ENCODE measurements around the gene PI4KB.
"Not testable (repeated sequence)": the region's sequence is repeated elsewhere in the genome, so short reads cannot be mapped to it uniquely, and the experiment has no call there.

PI4KB gene

DNA sequence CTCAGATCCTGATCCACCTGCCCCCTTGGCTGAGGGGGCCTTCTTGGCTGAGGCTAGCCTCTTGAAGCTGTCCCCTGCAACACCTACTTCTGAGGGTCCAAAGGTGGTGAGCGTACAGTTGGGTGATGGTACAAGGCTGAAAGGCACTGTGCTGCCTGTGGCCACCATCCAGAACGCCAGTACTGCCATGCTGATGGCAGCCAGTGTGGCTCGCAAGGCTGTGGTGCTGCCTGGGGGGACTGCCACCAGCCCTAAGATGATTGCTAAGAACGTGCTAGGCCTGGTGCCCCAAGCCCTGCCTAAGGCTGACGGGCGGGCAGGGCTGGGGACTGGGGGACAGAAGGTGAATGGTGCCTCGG lies 39.9 kb downstream of the PI4KB start:
- DNase-seq = no peak
- TF ChIP-seq GATA1 (IDR thresholded peaks at IDR 0.05; ENCODE audit: low read depth, low read length) = no peak
- no peak for TF ChIP-seq POLR2A (IDR thresholded peaks at IDR 0.05; ENCODE audit: low read length)

DNA sequence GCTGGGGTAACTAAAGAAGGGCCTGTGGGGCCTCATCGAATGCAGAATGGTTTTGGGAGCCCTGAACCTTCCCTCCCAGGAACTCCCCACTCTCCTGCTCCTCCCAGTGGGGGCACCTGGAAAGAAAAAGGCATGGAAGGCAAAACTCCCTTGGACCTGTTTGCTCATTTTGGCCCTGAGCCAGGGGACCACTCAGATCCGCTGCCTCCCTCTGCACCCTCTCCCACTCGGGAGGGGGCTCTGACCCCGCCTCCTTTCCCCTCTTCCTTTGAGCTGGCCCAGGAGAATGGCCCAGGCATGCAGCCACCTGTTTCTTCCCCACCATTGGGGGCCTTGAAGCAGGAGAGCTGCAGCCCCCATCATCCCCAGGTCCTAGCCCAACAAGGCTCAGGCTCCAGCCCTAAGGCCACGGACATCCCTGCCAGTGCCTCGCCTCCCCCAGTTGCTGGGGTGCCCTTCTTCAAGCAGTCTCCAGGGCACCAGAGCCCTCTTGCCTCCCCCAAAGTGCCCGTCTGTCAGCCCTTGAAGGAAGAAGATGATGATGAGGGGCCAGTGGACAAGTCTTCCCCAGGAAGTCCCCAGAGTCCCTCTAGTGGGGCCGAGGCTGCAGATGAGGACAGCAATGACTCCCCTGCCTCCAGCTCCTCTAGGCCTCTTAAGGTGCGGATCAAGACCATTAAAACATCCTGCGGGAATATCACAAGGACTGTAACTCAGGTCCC lies 40.4 kb downstream of the PI4KB start:
- TF ChIP-seq POLR2A (IDR thresholded peaks at IDR 0.05; ENCODE audit: low read length) (no peak), GATA1 (IDR thresholded peaks at IDR 0.05; ENCODE audit: low read depth, low read length) (no peak)
- no peak for DNase-seq

DNA sequence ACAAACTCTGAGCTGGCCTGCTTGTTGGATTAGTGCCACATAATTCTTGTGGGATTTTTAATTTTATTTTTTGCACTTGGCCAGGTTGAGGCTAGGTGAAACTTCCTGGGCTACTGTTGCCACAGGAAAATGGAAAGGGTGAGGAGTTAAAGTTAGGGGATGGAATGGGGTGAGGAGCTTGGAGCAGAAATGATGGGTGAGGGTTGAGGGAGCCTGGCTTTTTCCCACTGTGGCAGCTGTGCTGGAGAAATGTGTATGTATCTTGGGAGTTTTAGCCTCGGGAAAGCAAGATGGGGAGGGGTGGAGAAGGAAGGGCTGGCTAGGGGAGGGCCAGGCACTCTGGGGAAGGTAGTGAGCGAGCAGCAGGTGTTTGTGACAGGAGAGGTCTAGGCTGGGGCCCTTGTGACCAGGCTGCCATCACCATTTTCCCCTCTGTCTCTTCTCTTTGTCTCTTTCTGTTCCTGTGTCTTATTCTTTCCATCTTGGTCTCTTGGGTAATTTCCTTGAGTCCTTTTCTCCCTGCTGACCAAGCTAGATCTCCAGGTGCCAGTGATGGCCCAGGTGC lies 43.1 kb downstream of the PI4KB start:
- no peak for DNase-seq
- no peak for TF ChIP-seq GATA1 (IDR thresholded peaks at IDR 0.05; ENCODE audit: low read depth, low read length)
- no peak for TF ChIP-seq POLR2A (IDR thresholded peaks at IDR 0.05; ENCODE audit: low read length)

DNA sequence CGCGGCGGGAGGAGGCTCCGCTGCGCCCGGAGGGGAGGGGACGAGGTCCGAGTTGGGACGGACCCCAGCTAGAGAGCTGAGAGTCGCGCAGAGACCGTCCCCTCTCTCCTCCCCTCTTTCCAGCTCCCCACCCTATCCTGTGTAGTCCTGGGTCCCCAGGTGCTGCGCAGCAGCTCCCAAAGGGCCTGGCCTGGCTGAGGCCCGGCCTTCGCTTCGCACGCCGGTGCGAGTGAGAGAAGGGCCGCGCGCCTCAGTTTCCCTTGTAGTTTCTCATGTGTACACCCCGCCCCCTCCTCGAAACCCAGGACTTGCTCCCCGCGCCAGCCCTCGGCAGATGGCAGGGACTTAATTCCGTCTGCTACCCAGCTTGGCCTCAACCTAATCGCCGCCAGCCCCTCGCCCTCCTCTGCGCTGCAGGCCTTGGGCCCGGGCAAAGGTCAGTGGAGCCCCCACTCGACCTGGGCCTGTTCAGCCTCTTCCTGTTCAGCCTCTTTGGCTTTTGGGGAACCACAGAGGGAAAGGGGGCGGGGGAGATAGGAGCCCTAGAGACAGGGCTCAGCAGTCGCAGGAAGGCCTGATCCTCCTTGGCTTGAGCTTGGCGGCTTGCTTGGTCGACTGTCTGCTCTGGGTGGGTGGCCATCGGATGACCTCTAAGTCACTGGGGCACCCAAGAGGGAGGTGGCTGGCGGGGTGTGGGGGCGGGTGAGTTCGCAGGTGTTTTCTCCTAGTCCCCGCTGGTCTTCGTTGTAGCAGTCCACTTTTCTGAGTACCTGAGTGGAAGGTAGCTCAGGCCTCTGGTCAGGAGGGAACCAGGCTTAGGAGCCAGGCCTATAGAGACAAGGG lies 44.1 kb downstream of the PI4KB start:
- peak; percentile 56 to 63 for DNase-seq

DNA sequence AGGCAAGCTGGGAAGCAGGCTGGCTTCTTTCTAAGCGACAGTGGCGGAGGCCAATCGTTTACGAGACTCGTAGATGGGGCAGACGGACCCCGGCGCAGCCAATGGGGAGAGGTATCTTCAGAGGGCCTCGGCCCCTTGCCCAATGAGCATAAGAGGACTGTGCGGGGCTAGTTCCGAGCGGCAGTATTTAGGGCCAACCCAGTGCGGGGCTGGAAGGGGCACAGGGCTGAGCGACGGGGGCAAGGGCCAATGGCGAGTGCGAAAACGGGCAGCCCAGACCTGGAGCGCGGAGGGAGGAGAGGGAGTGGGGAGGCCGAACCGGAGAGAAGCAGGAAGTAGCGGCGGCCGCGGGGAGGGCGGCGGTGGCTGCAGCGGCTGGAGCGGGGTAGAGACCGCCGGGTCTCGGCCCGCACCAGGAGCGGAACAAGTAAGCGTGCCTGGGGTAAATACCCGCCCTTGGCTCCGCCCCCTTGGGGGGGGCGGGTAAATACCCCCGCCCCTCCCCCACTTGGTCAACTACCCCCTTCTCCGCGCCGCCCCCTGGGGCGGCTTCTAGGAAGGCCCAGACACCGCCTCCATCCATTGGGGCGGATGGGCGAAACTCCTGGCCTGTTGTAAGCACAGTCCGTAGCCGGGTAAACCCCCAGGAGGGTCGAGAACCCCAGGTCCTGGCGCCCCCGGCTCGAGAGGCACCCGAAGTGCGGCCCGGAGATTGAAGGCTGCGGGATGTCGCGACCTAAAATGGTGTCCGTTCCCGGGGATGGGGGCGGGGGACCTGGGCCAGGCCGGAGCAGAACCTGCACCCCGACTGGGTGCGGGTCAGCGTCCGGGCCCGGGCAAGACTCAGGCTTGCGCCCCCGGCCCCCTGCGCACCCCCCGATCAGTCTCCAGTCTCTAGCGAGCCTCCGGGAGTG lies 45.0 kb downstream of the PI4KB start, which contains the start of gene ZNF687:
Gene ZNF687, plus strand, starts transcription at position 331 of the 914 bp plus-strand sequence. CDS start 3,993 bp downstream, outside the sequence.
- TF ChIP-seq GATA1 (IDR thresholded peaks at IDR 0.05; ENCODE audit: low read depth, low read length) (no peak), POLR2A (IDR thresholded peaks at IDR 0.05; ENCODE audit: low read length) (peak; percentile 71)
- DNase-seq = peak; percentile 100

More for the DNA sequence above, 44.1 kb downstream of the PI4KB start:
- TF ChIP-seq POLR2A (IDR thresholded peaks at IDR 0.05; ENCODE audit: low read length) = no peak
- no peak for TF ChIP-seq GATA1 (IDR thresholded peaks at IDR 0.05; ENCODE audit: low read depth, low read length)

DNA sequence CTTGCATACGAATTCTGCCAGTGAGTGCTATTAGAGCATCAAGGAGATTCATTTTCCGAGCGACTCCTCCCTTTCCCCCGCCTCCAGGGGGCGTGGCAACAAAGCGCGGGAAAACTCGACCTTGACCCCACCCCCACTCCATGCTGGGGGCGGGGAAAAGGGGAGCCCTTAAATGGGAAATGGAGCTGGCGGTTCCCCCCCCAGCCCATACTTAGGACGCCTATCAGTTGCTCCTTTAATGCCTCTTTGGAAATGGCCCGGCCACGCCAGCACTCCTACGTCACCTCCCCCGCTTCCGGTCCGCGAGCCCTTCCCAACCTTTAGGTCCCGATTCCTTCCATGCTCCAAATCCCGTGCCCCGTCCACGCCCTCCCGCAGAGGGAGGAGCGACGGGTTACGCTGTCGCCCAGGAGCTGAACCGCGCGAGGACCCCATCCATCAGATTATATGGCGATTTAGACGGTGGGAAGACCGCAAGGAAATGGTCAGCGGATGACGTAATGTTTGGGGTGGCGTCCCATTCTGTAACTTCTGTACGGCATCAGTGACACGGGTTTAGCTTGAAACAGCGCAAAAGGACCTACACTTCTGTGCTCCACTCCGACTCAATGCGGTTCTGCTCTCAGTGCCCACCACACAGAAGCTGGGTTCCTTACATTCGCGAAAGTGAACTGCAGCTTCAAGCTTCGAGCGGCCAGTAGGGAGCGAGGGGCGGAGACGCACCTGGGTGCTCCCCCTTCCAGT lies 45.8 kb downstream of the PI4KB start:
- TF ChIP-seq GATA1 (IDR thresholded peaks at IDR 0.05; ENCODE audit: low read depth, low read length) = no peak
- TF ChIP-seq POLR2A (IDR thresholded peaks at IDR 0.05; ENCODE audit: low read length) = peak; percentile 85
- DNase-seq = peak; percentile 99

DNA sequence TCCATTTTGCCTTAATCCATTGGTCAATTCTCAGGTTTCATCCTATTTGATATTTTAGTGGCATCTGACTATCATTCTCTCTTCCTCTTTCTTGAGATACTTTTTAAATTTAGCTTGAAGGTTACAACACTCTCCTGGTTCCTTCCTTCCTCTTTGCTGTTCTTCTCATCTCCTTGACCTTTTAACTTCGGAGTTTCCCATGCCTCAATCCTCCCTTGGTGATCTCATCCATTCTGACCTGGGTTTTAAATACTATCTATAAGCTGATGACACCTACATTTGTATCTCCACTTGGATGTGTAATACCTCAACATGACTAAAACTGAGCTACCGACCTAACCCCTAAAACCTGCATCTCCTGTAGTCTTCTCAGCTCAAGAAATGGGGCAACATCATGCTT lies 50.0 kb downstream of the PI4KB start:
- DNase-seq = no peak
- TF ChIP-seq GATA1 (IDR thresholded peaks at IDR 0.05; ENCODE audit: low read depth, low read length) (no peak), POLR2A (IDR thresholded peaks at IDR 0.05; ENCODE audit: low read length) (no peak)

DNA sequence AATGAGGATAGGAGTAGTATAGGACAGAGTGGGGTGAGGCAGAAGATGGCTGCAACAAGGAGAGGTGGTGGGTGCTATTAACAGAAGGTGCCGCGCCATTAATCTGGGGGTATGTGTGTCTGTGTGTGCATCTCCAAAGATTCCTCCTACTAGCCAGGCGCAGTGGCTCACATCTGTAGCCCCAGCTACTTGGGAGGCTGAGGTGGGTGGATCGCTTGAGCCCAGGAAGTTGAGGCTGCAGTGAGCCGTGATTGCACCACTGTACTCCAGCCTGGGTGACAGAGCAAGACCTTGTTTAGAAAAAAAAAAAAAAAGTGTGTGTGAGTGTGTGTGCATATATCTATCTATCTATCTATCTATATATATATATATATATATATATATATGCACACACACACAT lies 51.9 kb downstream of the PI4KB start:
- DNase-seq = not testable (repeated sequence)

DNA sequence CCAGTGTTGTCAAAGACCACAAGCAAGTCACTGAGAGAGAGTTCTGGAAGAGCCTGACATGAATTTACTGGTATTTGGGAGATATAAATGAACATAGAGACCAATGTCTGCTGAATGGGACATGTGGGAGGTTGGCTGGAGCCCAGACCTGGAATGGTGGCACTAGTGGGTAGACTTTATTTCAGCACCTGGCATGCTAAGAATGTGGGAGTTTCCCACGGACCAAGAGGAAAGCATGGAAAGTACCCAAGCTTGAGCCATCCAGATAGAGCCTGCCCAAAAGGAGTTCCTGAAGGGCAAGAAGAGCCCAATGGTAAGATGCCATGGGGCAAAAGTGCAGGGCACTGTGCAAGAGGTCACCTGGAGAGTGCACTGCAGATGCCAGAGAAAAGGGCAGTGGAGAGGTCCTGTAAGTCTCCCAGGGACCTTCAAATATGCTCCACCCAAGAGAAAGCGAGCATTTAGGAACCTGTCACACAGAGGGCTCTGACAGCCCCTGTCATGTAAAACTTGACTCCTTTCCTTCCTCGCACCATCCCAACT lies 53.2 kb downstream of the PI4KB start:
- TF ChIP-seq POLR2A (IDR thresholded peaks at IDR 0.05; ENCODE audit: low read length) (no peak), GATA1 (IDR thresholded peaks at IDR 0.05; ENCODE audit: low read depth, low read length) (no peak)
- DNase-seq = no peak

DNA sequence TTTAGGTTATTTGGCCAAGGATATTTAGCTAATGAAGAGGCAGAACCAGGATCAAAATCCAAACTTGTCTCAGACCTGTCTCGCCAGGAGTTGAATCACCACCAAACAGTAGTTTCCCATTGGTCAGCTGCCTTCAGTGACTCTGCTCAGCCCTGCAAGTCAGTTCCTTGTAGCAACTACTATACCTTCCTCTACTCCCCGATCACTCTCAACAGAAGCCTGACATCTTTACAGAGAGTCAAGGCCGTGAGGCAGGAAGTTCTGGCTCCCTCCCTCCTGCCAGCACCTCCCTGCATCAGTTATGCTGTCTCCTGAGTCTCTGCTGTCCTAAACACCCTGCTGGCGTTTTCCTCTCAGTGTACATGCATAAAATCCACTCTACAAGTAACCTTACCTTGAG lies 59.5 kb downstream of the PI4KB start:
- TF ChIP-seq GATA1 (IDR thresholded peaks at IDR 0.05; ENCODE audit: low read depth, low read length) (no peak), POLR2A (IDR thresholded peaks at IDR 0.05; ENCODE audit: low read length) (no peak)
- no peak for DNase-seq

DNA sequence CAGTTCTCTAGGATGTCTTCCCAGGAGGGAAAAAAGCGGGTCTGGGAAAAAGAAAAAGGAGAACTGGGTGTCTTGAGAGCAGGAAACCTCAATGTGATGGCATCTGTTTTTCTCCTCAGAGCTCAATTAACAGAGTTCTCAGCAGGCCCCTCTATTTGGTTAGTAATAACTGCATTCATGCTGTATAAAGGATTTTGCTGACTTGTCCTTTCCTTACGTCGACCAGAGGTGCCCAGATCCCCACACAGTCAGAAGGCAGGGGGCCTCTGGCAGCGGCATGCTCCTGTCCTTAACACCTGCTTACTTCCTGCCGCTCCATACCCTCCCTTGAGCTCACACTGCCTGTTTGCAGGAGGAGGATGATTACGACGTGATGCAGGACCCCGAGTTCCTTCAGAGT lies 60.4 kb downstream of the PI4KB start:
- no peak for DNase-seq
- TF ChIP-seq POLR2A (IDR thresholded peaks at IDR 0.05; ENCODE audit: low read length) (no peak), GATA1 (IDR thresholded peaks at IDR 0.05; ENCODE audit: low read depth, low read length) (no peak)

DNA sequence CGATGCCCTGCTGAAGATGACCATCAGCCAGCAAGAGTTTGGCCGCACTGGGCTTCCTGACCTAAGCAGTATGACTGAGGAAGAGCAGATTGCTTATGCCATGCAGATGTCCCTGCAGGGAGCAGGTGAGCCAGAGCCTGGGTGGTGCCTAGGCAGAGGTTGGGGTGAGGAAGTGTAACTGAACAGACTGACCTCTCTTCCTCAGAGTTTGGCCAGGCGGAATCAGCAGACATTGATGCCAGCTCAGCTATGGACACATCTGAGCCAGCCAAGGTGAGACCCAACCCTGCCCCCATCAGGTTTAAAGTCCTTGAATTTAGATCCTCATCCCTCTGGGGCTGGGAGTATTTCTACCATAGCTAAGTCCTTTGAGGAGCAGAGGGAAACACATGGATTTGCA lies 60.9 kb downstream of the PI4KB start:
- no peak for DNase-seq
- no peak for TF ChIP-seq POLR2A (IDR thresholded peaks at IDR 0.05; ENCODE audit: low read length)
